Measurements from ENCODE around the gene CFAP54. TPM values are rescaled to one million over a fixed set of nuclear protein-coding genes. Genes with fewer than 3 reads are reported as not detected.
"Not testable (repeated sequence)": the region's sequence is repeated elsewhere in the genome, so short reads cannot be mapped to it uniquely, and the experiment has no call there.

The CFAP54 gene
- total RNA-seq, 2 experiments from 2014 or later, result 0.38 to 0.64 TPM

GRCh38 chr12:96590970-96591369 is 101.6 kb downstream of the CFAP54 start:
- Mint-ChIP-seq H3K27me3 (ENCODE audit: low read depth) (no peaks in the 10 kb centered on the region), H3K27ac (no peak overlapping the region), H3K36me3 (ENCODE audit: low read depth) (no peaks in the 10 kb centered on the region), H3K4me1 (ENCODE audit: low read depth) (no peaks in the 10 kb centered on the region), H3K9me3 (no peaks in the 10 kb centered on the region), H3K4me3 (no peak overlapping the region)
- CTCF ChIA-PET, result no interaction called here
- no peak for DNase-seq
- intact Hi-C loops (cut with micrococcal nuclease), result no loop called here

GRCh38 chr12:96604374-96604773 is 115.0 kb downstream of the CFAP54 start:
- H3K4me3 Mint-ChIP-seq; intact Hi-C loops (cut with micrococcal nuclease): not testable (repeated sequence)

GRCh38 chr12:96605684-96606083 is 116.3 kb downstream of the CFAP54 start:
- peaks cover 39% of the 10 kb centered on the region for H3K27me3 Mint-ChIP-seq (ENCODE audit: low read depth)

More at GRCh38 chr12:96604374-96604773, 115.0 kb downstream of the CFAP54 start:
- H3K27ac Mint-ChIP-seq; H3K36me3 Mint-ChIP-seq (ENCODE audit: low read depth); H3K9me3 Mint-ChIP-seq; CTCF ChIA-PET; H3K4me1 Mint-ChIP-seq (ENCODE audit: low read depth); DNase-seq: not testable (repeated sequence)
- H3K27me3 Mint-ChIP-seq (ENCODE audit: low read depth), result peaks cover 42% of the 10 kb centered on the region

GRCh38 chr12:96606134-96606533 is 116.8 kb downstream of the CFAP54 start:
- no peaks in the 10 kb centered on the region for H3K4me1 Mint-ChIP-seq (ENCODE audit: low read depth)
- H3K27me3 Mint-ChIP-seq (ENCODE audit: low read depth), result peaks cover 37% of the 10 kb centered on the region
- no peaks in the 10 kb centered on the region for H3K9me3 Mint-ChIP-seq
- intact Hi-C loops (cut with micrococcal nuclease), result no loop called here
- CTCF ChIA-PET, result no interaction called here
- no peaks in the 10 kb centered on the region for H3K36me3 Mint-ChIP-seq (ENCODE audit: low read depth)
- DNase-seq, result no peak
- H3K4me3 Mint-ChIP-seq, result no peak overlapping the region
- H3K27ac Mint-ChIP-seq, result no peak overlapping the region

More at GRCh38 chr12:96605684-96606083, 116.3 kb downstream of the CFAP54 start:
- Mint-ChIP-seq H3K9me3 (peaks cover 1% of the 10 kb centered on the region), H3K36me3 (ENCODE audit: low read depth) (no peaks in the 10 kb centered on the region), H3K4me3 (no peak overlapping the region), H3K4me1 (ENCODE audit: low read depth) (no peaks in the 10 kb centered on the region), H3K27ac (no peak overlapping the region)
- CTCF ChIA-PET, result no interaction called here
- no peak for DNase-seq
- intact Hi-C loops (cut with micrococcal nuclease), result no loop called here

- H3K27me3 Mint-ChIP-seq (ENCODE audit: low read depth), result peaks cover 39% of the 10 kb centered on the region
- H3K36me3 Mint-ChIP-seq (ENCODE audit: low read depth), result no peaks in the 10 kb centered on the region
- H3K4me1 Mint-ChIP-seq (ENCODE audit: low read depth), result no peaks in the 10 kb centered on the region
- no peak overlapping the region for H3K27ac Mint-ChIP-seq
- peaks cover 1% of the 10 kb centered on the region for H3K9me3 Mint-ChIP-seq
- DNase-seq, result no peak
- intact Hi-C loops (cut with micrococcal nuclease), result no loop called here
- H3K4me3 Mint-ChIP-seq, result no peak overlapping the region
- CTCF ChIA-PET, result no interaction called here
These were observed 117.3 kb downstream of the CFAP54 start for GRCh38 chr12:96606644-96607043.

GRCh38 chr12:96617178-96617577 is 127.8 kb downstream of the CFAP54 start:
- intact Hi-C loops (cut with micrococcal nuclease), result no loop called here
- CTCF ChIA-PET, result no interaction called here
- no peaks in the 10 kb centered on the region for H3K36me3 Mint-ChIP-seq (ENCODE audit: low read depth)
- no peak overlapping the region for H3K27ac Mint-ChIP-seq
- no peak overlapping the region for H3K4me3 Mint-ChIP-seq
- no peaks in the 10 kb centered on the region for H3K4me1 Mint-ChIP-seq (ENCODE audit: low read depth)
- peak; percentile 7 for DNase-seq
- no peaks in the 10 kb centered on the region for H3K9me3 Mint-ChIP-seq
- peaks cover 3% of the 10 kb centered on the region for H3K27me3 Mint-ChIP-seq (ENCODE audit: low read depth)

GRCh38 chr12:96623155-96623554 is 133.8 kb downstream of the CFAP54 start:
- Mint-ChIP-seq H3K27me3 (ENCODE audit: low read depth) (no peaks in the 10 kb centered on the region), H3K4me3 (no peak overlapping the region), H3K9me3 (no peaks in the 10 kb centered on the region), H3K4me1 (ENCODE audit: low read depth) (no peaks in the 10 kb centered on the region), H3K36me3 (ENCODE audit: low read depth) (no peaks in the 10 kb centered on the region), H3K27ac (no peak overlapping the region)
- intact Hi-C loops (cut with micrococcal nuclease), result no loop called here
- DNase-seq, result no peak
- CTCF ChIA-PET, result interaction anchor here (0.6 kb wide), 2 partner anchors 369 to 831 kb away, joined by 4 to 5 read pairs; no protein-coding TSS in a partner anchor

- H3K4me1 Mint-ChIP-seq (ENCODE audit: low read depth), result no peaks in the 10 kb centered on the region
- CTCF ChIA-PET, result no interaction called here
- no peaks in the 10 kb centered on the region for H3K27me3 Mint-ChIP-seq (ENCODE audit: low read depth)
- H3K9me3 Mint-ChIP-seq, result no peaks in the 10 kb centered on the region
- H3K36me3 Mint-ChIP-seq (ENCODE audit: low read depth), result no peaks in the 10 kb centered on the region
- H3K27ac Mint-ChIP-seq, result no peak overlapping the region
- no peak for DNase-seq
- no peak overlapping the region for H3K4me3 Mint-ChIP-seq
- intact Hi-C loops (cut with micrococcal nuclease), result no loop called here
These were observed 134.4 kb downstream of the CFAP54 start for GRCh38 chr12:96623656-96624217.

GRCh38 chr12:96635844-96636243 is 146.5 kb downstream of the CFAP54 start:
- intact Hi-C loops (cut with micrococcal nuclease), result no loop called here
- no peak for DNase-seq
- Mint-ChIP-seq H3K36me3 (ENCODE audit: low read depth) (no peaks in the 10 kb centered on the region), H3K27me3 (ENCODE audit: low read depth) (peaks cover 12% of the 10 kb centered on the region), H3K27ac (no peak overlapping the region), H3K4me1 (ENCODE audit: low read depth) (no peaks in the 10 kb centered on the region), H3K4me3 (no peak overlapping the region), H3K9me3 (no peaks in the 10 kb centered on the region)
- CTCF ChIA-PET, result interaction anchor here (0.6 kb wide), 1 partner anchor 319 kb away, joined by 4 read pairs; no protein-coding TSS in a partner anchor

GRCh38 chr12:96636895-96637294 is 147.5 kb downstream of the CFAP54 start:
- Mint-ChIP-seq H3K27me3 (ENCODE audit: low read depth) (peaks cover 12% of the 10 kb centered on the region), H3K4me3 (no peak overlapping the region), H3K27ac (no peak overlapping the region), H3K36me3 (ENCODE audit: low read depth) (no peaks in the 10 kb centered on the region), H3K9me3 (no peaks in the 10 kb centered on the region), H3K4me1 (ENCODE audit: low read depth) (no peaks in the 10 kb centered on the region)
- intact Hi-C loops (cut with micrococcal nuclease), result no loop called here
- CTCF ChIA-PET, result no interaction called here
- DNase-seq, result no peak

- H3K27ac Mint-ChIP-seq, result no peak overlapping the region
- H3K4me1 Mint-ChIP-seq (ENCODE audit: low read depth), result no peaks in the 10 kb centered on the region
- no peak overlapping the region for H3K4me3 Mint-ChIP-seq
- H3K9me3 Mint-ChIP-seq, result peaks cover 4% of the 10 kb centered on the region
- peaks cover 3% of the 10 kb centered on the region for H3K27me3 Mint-ChIP-seq (ENCODE audit: low read depth)
- intact Hi-C loops (cut with micrococcal nuclease), result no loop called here
- CTCF ChIA-PET, result no interaction called here
- no peaks in the 10 kb centered on the region for H3K36me3 Mint-ChIP-seq (ENCODE audit: low read depth)
- no peak for DNase-seq
These were observed 159.5 kb downstream of the CFAP54 start for GRCh38 chr12:96648923-96649322.

GRCh38 chr12:96652870-96653269 is 163.5 kb downstream of the CFAP54 start:
- CTCF ChIA-PET, result interaction anchor here (0.6 to 1.2 kb wide), 4 partner anchors 13 to 330 kb away, joined by 3 to 5 read pairs (median 3); no protein-coding TSS in a partner anchor
- Mint-ChIP-seq H3K4me3 (no peak overlapping the region), H3K27ac (no peak overlapping the region), H3K9me3 (no peaks in the 10 kb centered on the region), H3K27me3 (ENCODE audit: low read depth) (peaks cover 3% of the 10 kb centered on the region), H3K36me3 (ENCODE audit: low read depth) (no peaks in the 10 kb centered on the region), H3K4me1 (ENCODE audit: low read depth) (no peaks in the 10 kb centered on the region)
- DNase-seq, result no peak
- intact Hi-C loops (cut with micrococcal nuclease), result no loop called here

- H3K4me1 Mint-ChIP-seq (ENCODE audit: low read depth), result no peaks in the 10 kb centered on the region
- CTCF ChIA-PET, result no interaction called here
- no peaks in the 10 kb centered on the region for H3K36me3 Mint-ChIP-seq (ENCODE audit: low read depth)
- no peak overlapping the region for H3K4me3 Mint-ChIP-seq
- no peaks in the 10 kb centered on the region for H3K9me3 Mint-ChIP-seq
- intact Hi-C loops (cut with micrococcal nuclease), result no loop called here
- DNase-seq, result no peak
- H3K27ac Mint-ChIP-seq, result no peak overlapping the region
- no peaks in the 10 kb centered on the region for H3K27me3 Mint-ChIP-seq (ENCODE audit: low read depth)
These were observed 168.7 kb downstream of the CFAP54 start for GRCh38 chr12:96658075-96658474.

Measured in activated naive CD4-positive, alpha-beta T cell treated with anti-CD3 and anti-CD28 coated beads for 36 hours (primary cell).